ENCODE data around the gene THBD.

Gene THBD

DNA sequence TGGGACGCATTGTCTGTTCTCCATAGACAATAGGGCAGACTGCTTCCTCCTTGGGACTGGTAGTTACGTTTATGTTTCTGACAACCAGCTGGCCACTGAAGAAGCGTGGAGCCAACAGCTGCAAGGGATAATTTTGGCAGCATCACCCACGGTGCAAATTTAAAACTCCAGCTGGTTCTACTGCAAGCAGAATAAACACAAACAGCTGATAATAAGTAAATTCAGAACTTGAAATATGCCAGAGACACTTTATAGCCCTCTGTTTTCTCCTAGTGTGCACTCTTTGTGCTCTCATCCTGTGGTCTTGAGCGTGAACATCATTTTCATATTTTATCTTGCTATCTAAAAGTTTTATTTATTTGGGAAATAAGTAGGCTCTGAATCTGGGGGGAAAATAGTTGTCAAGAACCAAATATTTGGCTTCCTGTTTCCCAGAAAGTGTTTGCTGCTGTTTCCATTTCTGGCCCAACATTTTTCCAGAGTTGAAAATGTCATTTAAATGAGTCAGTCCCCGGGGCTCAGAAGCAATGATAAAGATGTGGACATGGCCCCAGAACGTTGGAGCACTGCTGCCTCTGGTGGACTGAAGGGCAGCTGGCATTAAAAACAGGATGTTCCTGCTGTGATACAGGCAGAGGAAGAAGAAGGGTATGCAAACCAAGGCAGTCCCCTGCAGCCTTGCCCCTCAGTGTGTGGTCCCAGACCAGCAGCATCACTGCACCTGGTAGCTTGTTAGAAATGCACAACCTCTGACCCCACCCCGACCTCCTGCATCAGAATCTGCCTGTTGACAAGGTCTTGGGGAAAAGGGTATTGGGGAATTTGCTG lies 12.5 kb upstream of the THBD start:
- no peak overlapping the region for H3K4me3 ChIP-seq (ENCODE audit: low read depth, low read length)
- TF ChIP-seq, protein P1, sequence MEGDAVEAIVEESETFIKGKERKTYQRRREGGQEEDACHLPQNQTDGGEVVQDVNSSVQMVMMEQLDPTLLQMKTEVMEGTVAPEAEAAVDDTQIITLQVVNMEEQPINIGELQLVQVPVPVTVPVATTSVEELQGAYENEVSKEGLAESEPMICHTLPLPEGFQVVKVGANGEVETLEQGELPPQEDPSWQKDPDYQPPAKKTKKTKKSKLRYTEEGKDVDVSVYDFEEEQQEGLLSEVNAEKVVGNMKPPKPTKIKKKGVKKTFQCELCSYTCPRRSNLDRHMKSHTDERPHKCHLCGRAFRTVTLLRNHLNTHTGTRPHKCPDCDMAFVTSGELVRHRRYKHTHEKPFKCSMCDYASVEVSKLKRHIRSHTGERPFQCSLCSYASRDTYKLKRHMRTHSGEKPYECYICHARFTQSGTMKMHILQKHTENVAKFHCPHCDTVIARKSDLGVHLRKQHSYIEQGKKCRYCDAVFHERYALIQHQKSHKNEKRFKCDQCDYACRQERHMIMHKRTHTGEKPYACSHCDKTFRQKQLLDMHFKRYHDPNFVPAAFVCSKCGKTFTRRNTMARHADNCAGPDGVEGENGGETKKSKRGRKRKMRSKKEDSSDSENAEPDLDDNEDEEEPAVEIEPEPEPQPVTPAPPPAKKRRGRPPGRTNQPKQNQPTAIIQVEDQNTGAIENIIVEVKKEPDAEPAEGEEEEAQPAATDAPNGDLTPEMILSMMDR (IDR thresholded peaks at IDR 0.05; ENCODE audit: insufficient read depth, low read length, missing control alignments) = peak; percentile 71
- DNase-seq (ENCODE audit: low read depth, low spot score) = peak; percentile 12
- ChIA-PET POLR2A (interaction anchor here (0.6 kb wide), 1 partner anchor 169 kb away, joined by 3 read pairs; no protein-coding TSS in a partner anchor), CTCF (interaction anchor here (1.1 to 4.0 kb wide), 6 partner anchors 12 to 370 kb away, joined by 3 to 33 read pairs (median 5); partner anchors contain the start of gene THBD)

DNA sequence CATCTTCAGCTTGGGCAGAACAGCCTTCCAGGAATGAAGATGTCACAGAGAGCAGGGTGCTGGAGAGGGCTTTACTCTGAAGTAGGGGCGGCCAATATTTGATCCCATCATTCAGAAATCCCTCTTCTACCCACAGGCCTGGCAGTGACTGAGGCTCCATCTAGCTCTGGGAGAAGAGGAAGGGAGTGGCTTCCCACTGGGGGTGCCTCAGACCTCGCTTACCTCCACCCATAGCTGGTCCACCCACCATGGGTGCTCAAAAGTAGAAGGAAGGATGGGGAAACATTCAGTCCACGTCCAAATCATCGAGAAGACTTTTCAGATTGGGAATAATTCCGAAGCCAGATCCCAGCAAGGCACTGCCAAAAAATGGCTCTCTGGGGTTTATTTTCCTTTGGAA lies 11.8 kb upstream of the THBD start:
- ChIA-PET POLR2A (no interaction called here), CTCF (interaction anchor here (1.6 to 4.0 kb wide), 5 partner anchors 11 to 371 kb away, joined by 4 to 33 read pairs (median 6); partner anchors contain the start of gene THBD)
- DNase-seq (ENCODE audit: low read depth, low spot score) = no peak

GRCh38 chr20:23060629-23061028 lies 11.2 kb upstream of the THBD start:
- POLR2A ChIA-PET = no interaction called here

More for the DNA sequence above, 11.8 kb upstream of the THBD start:
- TF ChIP-seq, protein P1 (IDR thresholded peaks at IDR 0.05; ENCODE audit: insufficient read depth, low read length, missing control alignments) = no peak
- H3K4me3 ChIP-seq (ENCODE audit: low read depth, low read length) = no peak overlapping the region

DNA sequence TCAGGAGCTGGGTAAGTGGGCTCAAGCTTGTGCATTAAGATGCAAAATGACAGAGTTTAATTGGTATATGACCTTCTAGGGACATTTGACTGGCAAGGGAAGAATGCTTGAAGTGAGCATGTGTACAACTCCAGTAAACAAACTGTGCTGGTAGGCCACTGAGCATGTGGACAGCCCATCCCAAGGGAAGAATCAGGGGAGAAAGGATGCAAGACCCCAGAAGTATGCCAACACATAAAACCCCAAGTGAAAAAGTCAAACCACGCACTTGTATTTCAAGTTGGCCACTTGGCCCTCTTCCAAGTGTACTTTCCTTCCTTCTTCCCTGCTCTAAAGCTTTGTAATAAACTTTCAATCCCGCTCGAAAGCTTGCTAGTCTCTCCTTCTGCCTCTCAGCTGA lies 10.4 kb upstream of the THBD start:
- ChIA-PET POLR2A (no interaction called here), CTCF (interaction anchor here (1.0 to 4.0 kb wide), 3 partner anchors 9 to 370 kb away, joined by 3 to 33 read pairs (median 5); partner anchors contain the start of gene THBD)
- no peak for DNase-seq (ENCODE audit: low read depth, low spot score)
- TF ChIP-seq, protein P1 (IDR thresholded peaks at IDR 0.05; ENCODE audit: insufficient read depth, low read length, missing control alignments) = no peak
- no peak overlapping the region for H3K4me3 ChIP-seq (ENCODE audit: low read depth, low read length)

More at GRCh38 chr20:23060629-23061028, 11.2 kb upstream of the THBD start:
- TF ChIP-seq, protein P1 (IDR thresholded peaks at IDR 0.05; ENCODE audit: insufficient read depth, low read length, missing control alignments) = no peak
- CTCF ChIA-PET = interaction anchor here (1.0 to 4.0 kb wide), 3 partner anchors 10 to 370 kb away, joined by 3 to 33 read pairs (median 5); partner anchors contain the start of gene THBD
- DNase-seq (ENCODE audit: low read depth, low spot score) = no peak
- H3K4me3 ChIP-seq (ENCODE audit: low read depth, low read length) = no peak overlapping the region

GRCh38 chr20:23059001-23059400 lies 9.5 kb upstream of the THBD start:
- CTCF ChIA-PET = interaction anchor here (4.0 kb wide), 1 partner anchor 9 kb away, joined by 33 read pairs; the partner anchor contains the start of gene THBD
- H3K4me3 ChIP-seq (ENCODE audit: low read depth, low read length) = no peak overlapping the region
- POLR2A ChIA-PET = no interaction called here
- TF ChIP-seq, protein P1 (IDR thresholded peaks at IDR 0.05; ENCODE audit: insufficient read depth, low read length, missing control alignments) = no peak
- no peak for DNase-seq (ENCODE audit: low read depth, low spot score)

- ChIA-PET CTCF (no interaction called here), POLR2A (no interaction called here)
- H3K4me3 ChIP-seq (ENCODE audit: low read depth, low read length) = no peak overlapping the region
- TF ChIP-seq, protein P1 (IDR thresholded peaks at IDR 0.05; ENCODE audit: insufficient read depth, low read length, missing control alignments) = no peak
- no peak for DNase-seq (ENCODE audit: low read depth, low spot score)
Observed at GRCh38 chr20:23058240-23058639, 8.8 kb upstream of the THBD start.
